Ovary (tissue), 9 donors: Measurements from ENCODE around the gene TRAPPC5. TPM values are rescaled to one million over a fixed set of nuclear protein-coding genes. Genes with fewer than 3 reads are reported as not detected.

Experiments
- DNase-seq, 5 donors: peaks; one replicate each; pipeline ENCODE4 v3.0.0-alpha.2; 2019 to 2020
- H3K27ac ChIP-seq, 2 donors: fragments of 200-600 bp; one replicate each; pipeline versions ENCODE4 v1.5.1 to v1.8.0; 2019 to 2022
- H3K27me3 ChIP-seq: fragments of 200-600 bp; one replicate; pipeline ENCODE4 v1.8.0; 2022
- H3K36me3 ChIP-seq: fragments of 200-600 bp; sonication (generic); one replicate; pipeline ENCODE4 v1.5.1; 2019
- H3K4me1 ChIP-seq: one replicate; pipeline ENCODE4 v1.8.1; 2013; ENCODE audit warnings: mild to moderate bottlenecking, moderate library complexity; ENCODE audit not compliant: insufficient read depth
- H3K4me3 ChIP-seq: fragments of 200-600 bp; sonication (generic); one replicate; pipeline ENCODE4 v1.5.1; 2017
- H3K9me3 ChIP-seq, 2 donors: fragments of 200-600 bp in 1 of 2; sonication (generic) in 1 of 2; one replicate each; pipeline versions ENCODE4 v1.5.1 to v1.8.1; 2013 to 2019; ENCODE audit warnings: mild to moderate bottlenecking in 1 of 2, moderate library complexity in 1 of 2
- CTCF ChIP-seq, 3 donors: fragments of 450-650 bp in 2 of 3; fragments of 200-600 bp in 1 of 3; IDR thresholded peaks; one replicate each; pipeline versions ENCODE4 v1.5.1 to v1.8.0; 2016 to 2022; ENCODE audit warnings: antibody characterized with exemption in 3 of 3, mild to moderate bottlenecking in 1 of 3
- EP300 ChIP-seq: sonication (generic); formaldehyde crosslinking; IDR thresholded peaks from one replicate; pipeline ENCODE4 v1.6.1; 2017; ENCODE audit warnings: antibody characterized with exemption
- POLR2A ChIP-seq: fragments of 450-650 bp; IDR thresholded peaks from one replicate; pipeline ENCODE4 v1.6.1; 2017; ENCODE audit warnings: antibody characterized with exemption, mild to moderate bottlenecking, moderate library complexity
- WGBS, 3 donors: extraction: QIAGEN DNeasy Blood & Tissue Kit in 1 of 3; methylation state at CpG; one replicate each; pipeline versions ENCODE4 v1.1.5 to v1.1.7; 2013 to 2017; 5-methylcytosine and 5-hydroxymethylcytosine counted together
- intact Hi-C, 4 donors: fragments of 100-400 bp; cut with DNase I; formaldehyde crosslinking; loops; one replicate each; pipeline versions ENCODE4 v1.11.0 to v1.15.1; 2022 to 2023
- polyA plus RNA-seq, 2 donors: library from polyadenylated mRNA; stranded (reverse); fragments of 200-250 nt in 1 of 2; fragments of 350-450 nt in 1 of 2; fragmentation: Illumina TruSeq in 1 of 2; extraction: RNeasy Lipid Tissue Mini Kit (QIAGEN cat#74804) in 1 of 2; gene quantifications; one replicate each; pipeline ENCODE4 v1.2.3, GENCODE V29; 2013 to 2014
- total RNA-seq, 7 donors: library from RNA; depleted of rRNA in 2 of 7; stranded (reverse); fragments of >200 nt in 2 of 7; fragmentation: NEBNext Ultra II Directional in 3 of 7; extraction: Animal tissue kit (Norgen Biotek cat#: 25700) in 3 of 7; gene quantifications; one replicate each; pipeline versions ENCODE4 v1.1.0 to v1.2.4, GENCODE V29; 2016 to 2023
- donor health status: DM: no; HTN: no; CAD: no; lungs with moderate emphysema.
- donor health status: DM: no; HTN: no; CAD: no.
- donor health status: Bipolar disorder and iron deficiency.
- donor health status: DM: yes; HTN: yes; CAD: no.
- donor health status: DM: no; HTN: no; CAD: no.
- donor health status: DM: yes; HTN: yes; CAD: no.

TRAPPC5 gene
- total and polyA plus RNA-seq, 9 donors, result 0.32 to 111 (median 66.5) TPM

- Histone ChIP-seq H3K27ac (no peak overlapping the region), H3K36me3 (no peaks in the 10 kb centered on the region), H3K4me3 (peak overlapping the region; percentile 100), H3K9me3 (no peaks in the 10 kb centered on the region), H3K4me1 (peaks cover 10% of the 10 kb centered on the region), H3K27me3 (no peaks in the 10 kb centered on the region)
- WGBS, 3 donors, result 37 to 46% (median 37%) methylated on average over 22 of the region's 22 CpGs
- intact Hi-C loops, result loop anchor here in 2 of 4 donors (5.0 to 10.0 kb wide), 2 partner anchors 323 to 325 kb away; no protein-coding TSS in a partner anchor
- DNase-seq, result no peak
- TF ChIP-seq POLR2A, result no peak
- TF ChIP-seq CTCF (IDR thresholded peaks at IDR 0.05), result no peak
- no peak for TF ChIP-seq EP300
Measured at GRCh38 chr19:7679771-7680605, 645 bp upstream of the TRAPPC5 start.

GRCh38 chr19:7681340-7682174, 924 bp downstream of the TRAPPC5 start:
- H3K36me3 ChIP-seq, result no peaks in the 10 kb centered on the region
- H3K27me3 ChIP-seq, result no peaks in the 10 kb centered on the region
- intact Hi-C loops, result no loop called here
- H3K9me3 ChIP-seq, result no peaks in the 10 kb centered on the region
- H3K4me3 ChIP-seq, result peak overlapping the region; percentile 100
- TF ChIP-seq CTCF (IDR thresholded peaks at IDR 0.05), result peak in 1 of 3 donors; percentile 35
- peak; percentile 9 for TF ChIP-seq POLR2A
- no peak for TF ChIP-seq EP300
- H3K27ac ChIP-seq, result peak overlapping the region in 1 of 2 donors; percentile 71
- peak; percentile 50 to 74 (median 67) for DNase-seq
- WGBS, 3 donors, result 2 to 3% (median 2%) methylated on average over 43 of the region's 43 CpGs
- peaks cover 10% of the 10 kb centered on the region for H3K4me1 ChIP-seq

- H3K27me3 ChIP-seq, result no peaks in the 10 kb centered on the region
- peaks cover 10% of the 10 kb centered on the region for H3K4me1 ChIP-seq
- peak overlapping the region; percentile 100 for H3K4me3 ChIP-seq
- no peaks in the 10 kb centered on the region for H3K36me3 ChIP-seq
- WGBS, 3 donors, result 66 to 75% (median 70%) methylated on average over 73 to 74 of the region's 74 CpGs
- H3K27ac ChIP-seq, result no peak overlapping the region
- TF ChIP-seq CTCF (IDR thresholded peaks at IDR 0.05), result no peak
- DNase-seq, result peak in 3 of 5 donors; percentile 25 to 46 (median 38)
- intact Hi-C loops, result no loop called here
- no peaks in the 10 kb centered on the region for H3K9me3 ChIP-seq
Measured at GRCh38 chr19:7682175-7682855, 1.7 kb downstream of the TRAPPC5 start.
